ENCODE results near the gene VIL1. TPM values are rescaled to one million over a fixed set of nuclear protein-coding genes. Genes with fewer than 3 reads are reported as not detected.

Gene VIL1
- total and polyA plus RNA-seq, 9 of the 15 experiments (the other 6 are each of a cell fraction or from before 2014, with no cell fraction given) = 0.51 to 2.7 (median 1.2) TPM

DNA sequence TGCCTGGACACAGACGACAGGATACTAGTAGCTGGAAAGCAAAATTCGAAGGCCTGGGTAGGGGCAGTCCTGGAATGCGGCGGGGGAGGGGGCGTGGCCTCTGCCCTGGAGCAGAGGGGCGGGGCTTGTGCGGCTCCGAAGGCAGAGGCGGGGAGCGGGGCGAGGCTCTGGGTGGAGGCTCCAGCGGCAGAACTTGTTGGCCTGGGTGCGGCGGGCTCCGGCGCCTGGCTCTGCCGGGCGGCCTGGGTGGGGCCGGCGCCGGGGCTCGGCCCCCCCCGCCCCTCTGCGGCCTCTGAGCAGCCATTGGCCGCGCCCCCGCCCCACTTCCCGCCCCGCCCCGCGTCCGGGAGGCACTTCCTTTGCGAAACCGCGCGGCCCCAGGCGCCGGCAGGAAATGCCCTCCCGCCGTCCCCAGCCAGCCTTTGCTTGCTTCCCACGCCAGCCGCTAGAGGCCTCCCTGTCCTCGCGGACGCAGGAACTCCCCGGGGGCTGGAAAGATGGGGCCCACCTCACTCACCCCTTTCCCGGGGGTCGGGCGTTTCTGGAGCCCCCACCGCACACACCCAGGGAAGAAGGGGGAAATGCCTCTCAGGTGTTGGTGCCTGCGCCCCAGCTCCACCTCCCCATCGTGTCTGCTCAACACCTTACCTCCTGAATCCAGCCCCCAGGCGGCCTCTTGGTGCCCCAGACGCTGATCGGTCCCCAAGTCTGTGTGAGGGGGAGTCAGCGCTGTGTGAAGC, 12.5 kb upstream of the VIL1 start (continued):
- TF ChIP-seq NR2C2 (CRISPR knock-in tag; IDR thresholded peaks at IDR 0.05) = 0 out of 2 replicates have a peak, but pooled peaks have one; percentile 20
- TF ChIP-seq NR2C2 (tag; IDR thresholded peaks at IDR 0.05) = no peak
- TF ChIP-seq ELF1 (tag; IDR thresholded peaks at IDR 0.05) = peak; percentile 65; the same call in 1 of the 2 replicates
- peak; percentile 85 for TF ChIP-seq CCNT2 (IDR thresholded peaks at IDR 0.05; ENCODE audit: borderline replicate concordance, extremely low read depth, insufficient read length, low read depth, low read length)
- peak; percentile 88 for TF ChIP-seq POLR2G (IDR thresholded peaks at IDR 0.05; ENCODE audit: low read depth, low read length)
- 0 out of 2 replicates have a peak, but pooled peaks have one; percentile 12 for TF ChIP-seq SMARCA4 (IDR thresholded peaks at IDR 0.05)
- peak; percentile 77 for TF ChIP-seq RB1 (IDR thresholded peaks at IDR 0.05; ENCODE audit: low read depth)
- TF ChIP-seq ZNF512 (tag; IDR thresholded peaks at IDR 0.05) = no peak
- TF ChIP-seq GABPB1 (CRISPR knock-in tag; IDR thresholded peaks at IDR 0.05) = peak; percentile 54; the same call in 1 of the 2 replicates
- no peak for TF ChIP-seq RBBP5 (IDR thresholded peaks at IDR 0.05; ENCODE audit: borderline replicate concordance, insufficient read depth, low read length, poor library complexity, severe bottlenecking)
- TF ChIP-seq RAD21 (CRISPR knock-in tag; conservative IDR thresholded peaks at IDR 0.05 in 1 of 2, IDR thresholded peaks at IDR 0.05 in 1 of 2) = peak; percentile 67 to 69
- peak; percentile 58; the same call in 1 of the 2 replicates for TF ChIP-seq ZFPM2 (CRISPR knock-in tag; IDR thresholded peaks at IDR 0.05)
- TF ChIP-seq CHAMP1 (IDR thresholded peaks at IDR 0.05) = 0 out of 2 replicates have a peak, but pooled peaks have one; percentile 27
- peak; percentile 71 for TF ChIP-seq HINFP (tag; conservative IDR thresholded peaks at IDR 0.05; ENCODE audit: low read depth)
- TF ChIP-seq, protein P1, sequence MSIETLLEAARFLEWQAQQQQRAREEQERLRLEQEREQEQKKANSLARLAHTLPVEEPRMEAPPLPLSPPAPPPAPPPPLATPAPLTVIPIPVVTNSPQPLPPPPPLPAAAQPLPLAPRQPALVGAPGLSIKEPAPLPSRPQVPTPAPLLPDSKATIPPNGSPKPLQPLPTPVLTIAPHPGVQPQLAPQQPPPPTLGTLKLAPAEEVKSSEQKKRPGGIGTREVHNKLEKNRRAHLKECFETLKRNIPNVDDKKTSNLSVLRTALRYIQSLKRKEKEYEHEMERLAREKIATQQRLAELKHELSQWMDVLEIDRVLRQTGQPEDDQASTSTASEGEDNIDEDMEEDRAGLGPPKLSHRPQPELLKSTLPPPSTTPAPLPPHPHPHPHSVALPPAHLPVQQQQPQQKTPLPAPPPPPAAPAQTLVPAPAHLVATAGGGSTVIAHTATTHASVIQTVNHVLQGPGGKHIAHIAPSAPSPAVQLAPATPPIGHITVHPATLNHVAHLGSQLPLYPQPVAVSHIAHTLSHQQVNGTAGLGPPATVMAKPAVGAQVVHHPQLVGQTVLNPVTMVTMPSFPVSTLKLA (conservative IDR thresholded peaks at IDR 0.05) = peak; percentile 28 to 59; a peak in 2 of 4 replicates
- TF ChIP-seq, protein P2, sequence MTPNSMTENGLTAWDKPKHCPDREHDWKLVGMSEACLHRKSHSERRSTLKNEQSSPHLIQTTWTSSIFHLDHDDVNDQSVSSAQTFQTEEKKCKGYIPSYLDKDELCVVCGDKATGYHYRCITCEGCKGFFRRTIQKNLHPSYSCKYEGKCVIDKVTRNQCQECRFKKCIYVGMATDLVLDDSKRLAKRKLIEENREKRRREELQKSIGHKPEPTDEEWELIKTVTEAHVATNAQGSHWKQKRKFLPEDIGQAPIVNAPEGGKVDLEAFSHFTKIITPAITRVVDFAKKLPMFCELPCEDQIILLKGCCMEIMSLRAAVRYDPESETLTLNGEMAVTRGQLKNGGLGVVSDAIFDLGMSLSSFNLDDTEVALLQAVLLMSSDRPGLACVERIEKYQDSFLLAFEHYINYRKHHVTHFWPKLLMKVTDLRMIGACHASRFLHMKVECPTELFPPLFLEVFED (CRISPR knock-in tag; conservative IDR thresholded peaks at IDR 0.05) = peak; percentile 74; the same call in 1 of the 2 replicates
- no peak for TF ChIP-seq CEBPB (tag; IDR thresholded peaks at IDR 0.05)

All from K562 (cell line).